B cell (primary cell): ENCODE data around the gene GATA6. TPM values are rescaled to one million over a fixed set of nuclear protein-coding genes. Genes with fewer than 3 reads are reported as not detected.

Experiments
- ATAC-seq: fragments of 200-7000 bp; cut with Tn5 transposase; one replicate; pipeline ENCODE4 v1.10.0; 2021; ENCODE audit warnings: low read depth, mild to moderate bottlenecking, moderate number of reproducible peaks, moderate library complexity
- CTCF ChIA-PET: fragments of 350-600 bp; sonication (Branson Sonifier 250); formaldehyde crosslinking; loops from one replicate; lab custom pipeline; 2021; ENCODE audit warnings: antibody characterized with exemption, inconsistent platforms; lab: Charles Lee
- POLR2A ChIA-PET: fragments of 350-600 bp; sonication (Branson Sonifier 250); formaldehyde crosslinking; loops from one replicate; lab custom pipeline; 2021; ENCODE audit warnings: antibody characterized with exemption; lab: Charles Lee
- DNase-seq: peaks from one replicate; pipeline ENCODE4 v3.0.0; 2013
- H2AFZ ChIP-seq: 2 replicates; pipeline ENCODE4 v1.6.1; 2012; ENCODE audit warnings: mild to moderate bottlenecking, low read depth, low read length; ENCODE audit not compliant: insufficient read depth, poor library complexity, severe bottlenecking
- H3K27ac ChIP-seq, 2 donors: 1 replicate in 1 of 2; 2 replicates in 1 of 2; pipeline ENCODE4 v1.5.1; 2012 to 2013; ENCODE audit warnings: low read length in 2 of 2, mild to moderate bottlenecking in 2 of 2, moderate library complexity in 1 of 2
- H3K27me3 ChIP-seq, 4 experiments: fragments of 200-600 bp in 1 of 4; sonication (generic) in 1 of 4; replicated peaks in 1 of 4; 1 replicate in 2 of 4; 2 replicates in 2 of 4; pipeline versions ENCODE4 v1.6.1 to v1.7.0; 2013 to 2016; ENCODE audit warnings: low read length in 3 of 4, mild to moderate bottlenecking in 2 of 4, mixed read lengths in 1 of 4, moderate library complexity in 1 of 4; ENCODE audit not compliant: insufficient read depth in 4 of 4, control insufficient read depth in 3 of 4; ENCODE audit errors: control extremely low read depth in 1 of 4
- H3K36me3 ChIP-seq, 2 experiments: replicated peaks in 1 of 2; 1 replicate in 1 of 2; 2 replicates in 1 of 2; pipeline versions ENCODE4 v1.6.1 to v1.7.1; 2013; ENCODE audit warnings: low read length in 1 of 2; ENCODE audit not compliant: insufficient read depth in 2 of 2, control insufficient read depth in 1 of 2; ENCODE audit errors: control extremely low read depth in 1 of 2, extremely low read depth in 1 of 2
- H3K4me1 ChIP-seq, 2 donors: fragments of 200-600 bp in 1 of 2; sonication (generic) in 1 of 2; 1 replicate in 1 of 2; 2 replicates in 1 of 2; pipeline versions ENCODE4 v1.5.1 to v1.6.1; 2013 to 2017; ENCODE audit warnings: low read length in 2 of 2; ENCODE audit not compliant: control insufficient read depth in 2 of 2, insufficient read depth in 2 of 2
- H3K4me2 ChIP-seq: replicated peaks from 2 replicates; pipeline ENCODE3; 2012; ENCODE audit warnings: mild to moderate bottlenecking, low read depth, low read length; ENCODE audit not compliant: poor library complexity, severe bottlenecking
- H3K4me3 ChIP-seq, 5 experiments: fragments of 200-600 bp in 1 of 5; sonication (generic) in 1 of 5; 1 replicate in 3 of 5; 2 replicates in 2 of 5; pipeline versions ENCODE4 v1.5.1 to v1.7.0; 2011 to 2016; ENCODE audit warnings: low read length in 4 of 5, mild to moderate bottlenecking in 4 of 5, low read depth in 2 of 5, control low read depth in 1 of 5, moderate library complexity in 1 of 5; ENCODE audit not compliant: insufficient read depth in 1 of 5; ENCODE audit errors: control extremely low read depth in 1 of 5, extremely low read depth in 1 of 5
- H3K79me2 ChIP-seq: fragments of 200-600 bp; sonication (generic); one replicate; pipeline ENCODE4 v1.6.0; 2016; ENCODE audit warnings: low read length; ENCODE audit not compliant: control insufficient read depth, insufficient read depth
- H3K9ac ChIP-seq: fragments of 200-600 bp; sonication (generic); 2 replicates; pipeline ENCODE4 v1.6.1; 2017; ENCODE audit warnings: mild to moderate bottlenecking, low read length, moderate library complexity
- H3K9me3 ChIP-seq, 3 donors: one replicate each; pipeline versions ENCODE4 v1.6.1 to v1.7.1; 2013; ENCODE audit warnings: low read length in 2 of 3; ENCODE audit not compliant: control insufficient read depth in 2 of 3, insufficient read depth in 1 of 3; ENCODE audit errors: control extremely low read depth in 1 of 3
- H4K20me1 ChIP-seq: 2 replicates; pipeline ENCODE4 v1.6.0; 2012; ENCODE audit warnings: mild to moderate bottlenecking, low read length; ENCODE audit not compliant: insufficient read depth, control insufficient read depth, poor library complexity, severe bottlenecking
- H3K27ac Mint-ChIP-seq: one replicate; pipeline ENCODE4 v1.8.0; 2021; ENCODE audit warnings: mixed read lengths
- H3K27me3 Mint-ChIP-seq: one replicate; pipeline ENCODE4 v1.8.0; 2021; ENCODE audit warnings: mixed read lengths
- H3K4me1 Mint-ChIP-seq: one replicate; pipeline ENCODE4 v1.8.0; 2021; ENCODE audit warnings: mixed read lengths
- H3K4me3 Mint-ChIP-seq: one replicate; pipeline ENCODE4 v1.8.0; 2021; ENCODE audit warnings: mixed read lengths
- H3K9me3 Mint-ChIP-seq: one replicate; pipeline ENCODE4 v1.8.0; 2022; ENCODE audit warnings: mixed read lengths; ENCODE audit not compliant: insufficient read depth
- EZH2 ChIP-seq: IDR thresholded peaks from 2 replicates; pipeline ENCODE4 v1.6.1; 2012; ENCODE audit warnings: borderline replicate concordance, low read depth, mild to moderate bottlenecking, moderate library complexity, low read length; ENCODE audit not compliant: insufficient read depth, poor library complexity, severe bottlenecking
- WGBS: methylation state at CpG from one replicate; pipeline ENCODE4 v1.1.5; 2013; ENCODE audit warnings: missing lambda C conversion rate; ENCODE audit not compliant: insufficient coverage; 5-methylcytosine and 5-hydroxymethylcytosine counted together
- intact Hi-C: fragments of 100-400 bp; cut with micrococcal nuclease; formaldehyde crosslinking; loops from one replicate; pipeline ENCODE4 v1.10.0; 2022
- polyA plus RNA-seq: library from polyadenylated mRNA; depleted of rRNA; stranded (reverse); fragments of >200 nt; gene quantifications from 2 replicates; pipeline ENCODE4 v1.2.3, GENCODE V29; 2012
- total RNA-seq, 2 donors: library from RNA; stranded (reverse); fragments of 120-200 nt in 1 of 2; gene quantifications; 1 replicate in 1 of 2; 2 replicates in 1 of 2; pipeline versions ENCODE4 v1.2.3 to v1.2.4, GENCODE V29; 2013 to 2022
- TF ChIP-seq, protein P1 (sequence below): fragments of 200-600 bp; IDR thresholded peaks from one replicate; pipeline ENCODE4 v1.8.0; 2022; ENCODE audit warnings: antibody characterized with exemption, mild to moderate bottlenecking

The GATA6 gene
- total and polyA plus RNA-seq, 2 donors (not counting 1 experiment from before 2014, with no cell fraction given): not detected

- Mint-ChIP-seq H3K4me3 (no peak overlapping the region), H3K27ac (no peak overlapping the region), H3K27me3 (peaks cover 26% of the 10 kb centered on the region), H3K4me1 (no peaks in the 10 kb centered on the region), H3K9me3 (no peaks in the 10 kb centered on the region)
- WGBS: no CpG with 5 or more reads among the region's 1 CpG
- H3K36me3 ChIP-seq: no peaks in the 10 kb centered on the region
- CTCF ChIA-PET: no interaction called here
- no peaks in the 10 kb centered on the region for H4K20me1 ChIP-seq
- no peak overlapping the region for H3K9ac ChIP-seq
- no peaks in the 10 kb centered on the region for H3K4me1 ChIP-seq
- H3K4me2 ChIP-seq: no peak overlapping the region
- intact Hi-C loops: no loop called here
- no peak overlapping the region for H3K4me3 ChIP-seq
- no peaks in the 10 kb centered on the region for H3K79me2 ChIP-seq
- DNase-seq (no peak), ATAC-seq (no peak)
- H2AFZ ChIP-seq: no peak overlapping the region
- TF ChIP-seq, protein P1, sequence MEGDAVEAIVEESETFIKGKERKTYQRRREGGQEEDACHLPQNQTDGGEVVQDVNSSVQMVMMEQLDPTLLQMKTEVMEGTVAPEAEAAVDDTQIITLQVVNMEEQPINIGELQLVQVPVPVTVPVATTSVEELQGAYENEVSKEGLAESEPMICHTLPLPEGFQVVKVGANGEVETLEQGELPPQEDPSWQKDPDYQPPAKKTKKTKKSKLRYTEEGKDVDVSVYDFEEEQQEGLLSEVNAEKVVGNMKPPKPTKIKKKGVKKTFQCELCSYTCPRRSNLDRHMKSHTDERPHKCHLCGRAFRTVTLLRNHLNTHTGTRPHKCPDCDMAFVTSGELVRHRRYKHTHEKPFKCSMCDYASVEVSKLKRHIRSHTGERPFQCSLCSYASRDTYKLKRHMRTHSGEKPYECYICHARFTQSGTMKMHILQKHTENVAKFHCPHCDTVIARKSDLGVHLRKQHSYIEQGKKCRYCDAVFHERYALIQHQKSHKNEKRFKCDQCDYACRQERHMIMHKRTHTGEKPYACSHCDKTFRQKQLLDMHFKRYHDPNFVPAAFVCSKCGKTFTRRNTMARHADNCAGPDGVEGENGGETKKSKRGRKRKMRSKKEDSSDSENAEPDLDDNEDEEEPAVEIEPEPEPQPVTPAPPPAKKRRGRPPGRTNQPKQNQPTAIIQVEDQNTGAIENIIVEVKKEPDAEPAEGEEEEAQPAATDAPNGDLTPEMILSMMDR: no peak
- TF ChIP-seq EZH2: no peak
- H3K27me3 ChIP-seq: peaks cover 0 to 5% (median 0%) of the 10 kb centered on the region in 4 experiments
- H3K27ac ChIP-seq: no peak overlapping the region
- peaks cover 0 to 6% (median 0%) of the 10 kb centered on the region in 3 donors for H3K9me3 ChIP-seq
- POLR2A ChIA-PET: no interaction called here
Measured at GRCh38 chr18:22203035-22203434, 33.6 kb downstream of the GATA6 start.

DNA sequence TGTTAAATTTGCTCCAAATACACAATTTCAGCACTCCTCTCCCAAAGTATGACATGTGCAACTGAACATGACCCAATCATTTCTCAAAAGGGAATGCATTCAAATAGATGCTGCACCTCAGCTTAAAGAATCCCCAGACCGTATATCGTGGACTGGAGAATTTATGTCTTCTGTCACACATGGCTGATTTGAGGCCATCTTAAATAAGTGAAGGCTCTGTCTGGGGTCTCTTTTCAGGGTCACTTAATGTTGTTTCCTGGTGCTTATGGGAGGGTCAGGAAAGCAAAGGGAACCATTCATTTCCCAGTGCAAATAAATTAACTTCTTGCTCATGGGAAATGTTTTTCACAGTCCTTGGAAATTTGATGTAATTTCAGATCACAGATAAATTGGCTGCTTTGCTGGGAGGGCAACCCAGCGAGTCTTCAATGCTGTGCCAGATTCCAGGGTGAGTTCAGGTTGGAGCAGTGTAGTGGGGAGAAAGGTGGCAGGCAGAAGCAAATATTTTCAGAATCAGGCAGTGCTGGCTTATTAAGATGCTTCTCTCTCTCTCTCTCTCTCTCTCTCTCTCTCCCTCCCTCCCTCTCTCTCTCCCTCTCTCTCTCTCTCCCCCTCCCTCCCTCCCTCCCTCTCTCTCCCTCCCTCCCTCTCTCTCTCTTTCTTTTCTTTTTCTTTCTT, 34.3 kb downstream of the GATA6 start:
- ChIA-PET CTCF (no interaction called here), POLR2A (no interaction called here)
- ATAC-seq: no peak
- Mint-ChIP-seq H3K27me3 (peaks cover 24% of the 10 kb centered on the region), H3K4me1 (no peaks in the 10 kb centered on the region), H3K27ac (no peak overlapping the region), H3K9me3 (no peaks in the 10 kb centered on the region), H3K4me3 (no peak overlapping the region)
- H3K4me2 ChIP-seq: no peak overlapping the region
- WGBS: 81% methylated on average over 2 of the region's 3 CpGs
- H3K4me1 ChIP-seq: no peaks in the 10 kb centered on the region
- H3K9me3 ChIP-seq: peaks cover 0 to 6% (median 0%) of the 10 kb centered on the region in 3 donors
- no peaks in the 10 kb centered on the region for H4K20me1 ChIP-seq
- DNase-seq: no peak
- H3K36me3 ChIP-seq: no peaks in the 10 kb centered on the region
- no peak for TF ChIP-seq EZH2
- TF ChIP-seq, protein P1: no peak
- H2AFZ ChIP-seq: no peak overlapping the region
- H3K79me2 ChIP-seq: no peaks in the 10 kb centered on the region
- peaks cover 0 to 4% (median 0%) of the 10 kb centered on the region in 4 experiments for H3K27me3 ChIP-seq
- no peak overlapping the region for H3K4me3 ChIP-seq
- H3K9ac ChIP-seq: no peak overlapping the region
- intact Hi-C loops: no loop called here
- H3K27ac ChIP-seq: no peak overlapping the region
